ENCODE data around the gene KLK11.

Gene KLK11

GRCh38 chr19:50972795-50973376 lies 53.5 kb downstream of the KLK11 start:
- no peak for DNase-seq (ENCODE audit: low spot score)

Data from SK-N-DZ (cell line).